ENCODE data around the gene TMEM88.

The TMEM88 gene

DNA sequence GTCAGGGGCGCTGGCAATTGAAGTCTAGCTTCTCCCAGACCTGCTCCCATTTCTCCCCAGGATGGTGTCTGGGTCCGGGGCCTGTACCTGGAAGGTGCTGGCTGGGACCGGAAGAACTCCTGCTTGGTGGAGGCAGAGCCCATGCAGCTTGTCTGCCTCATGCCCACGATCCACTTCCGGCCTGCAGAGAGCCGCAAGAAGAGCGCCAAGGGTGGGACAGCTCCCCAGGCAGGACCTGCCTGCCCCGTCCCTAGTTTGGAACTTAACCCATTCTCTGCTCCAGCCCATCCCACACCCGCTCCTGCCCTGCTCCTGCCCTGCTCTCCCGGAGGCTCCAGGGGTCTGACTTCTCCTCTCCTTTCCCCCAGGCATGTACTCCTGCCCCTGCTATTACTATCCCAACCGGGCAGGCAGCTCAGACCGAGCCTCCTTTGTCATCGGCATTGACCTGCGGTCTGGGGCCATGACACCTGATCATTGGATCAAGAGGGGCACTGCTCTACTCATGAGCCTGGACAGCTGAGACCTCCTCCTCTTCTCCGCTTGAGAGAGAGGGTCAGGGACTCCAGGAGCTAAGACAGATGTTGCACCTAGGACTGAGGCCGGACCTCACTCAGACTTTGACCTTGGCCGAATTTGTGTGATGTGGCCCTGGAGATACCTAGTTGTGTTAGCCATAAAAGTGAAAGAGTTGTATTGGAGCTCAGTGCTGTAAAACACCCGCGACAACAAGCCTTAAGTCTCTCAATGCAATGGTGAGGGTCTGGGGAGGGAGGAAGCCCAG lies 21.7 kb upstream of the TMEM88 start:
- no peak for DNase-seq (ENCODE audit: low spot score)

DNA sequence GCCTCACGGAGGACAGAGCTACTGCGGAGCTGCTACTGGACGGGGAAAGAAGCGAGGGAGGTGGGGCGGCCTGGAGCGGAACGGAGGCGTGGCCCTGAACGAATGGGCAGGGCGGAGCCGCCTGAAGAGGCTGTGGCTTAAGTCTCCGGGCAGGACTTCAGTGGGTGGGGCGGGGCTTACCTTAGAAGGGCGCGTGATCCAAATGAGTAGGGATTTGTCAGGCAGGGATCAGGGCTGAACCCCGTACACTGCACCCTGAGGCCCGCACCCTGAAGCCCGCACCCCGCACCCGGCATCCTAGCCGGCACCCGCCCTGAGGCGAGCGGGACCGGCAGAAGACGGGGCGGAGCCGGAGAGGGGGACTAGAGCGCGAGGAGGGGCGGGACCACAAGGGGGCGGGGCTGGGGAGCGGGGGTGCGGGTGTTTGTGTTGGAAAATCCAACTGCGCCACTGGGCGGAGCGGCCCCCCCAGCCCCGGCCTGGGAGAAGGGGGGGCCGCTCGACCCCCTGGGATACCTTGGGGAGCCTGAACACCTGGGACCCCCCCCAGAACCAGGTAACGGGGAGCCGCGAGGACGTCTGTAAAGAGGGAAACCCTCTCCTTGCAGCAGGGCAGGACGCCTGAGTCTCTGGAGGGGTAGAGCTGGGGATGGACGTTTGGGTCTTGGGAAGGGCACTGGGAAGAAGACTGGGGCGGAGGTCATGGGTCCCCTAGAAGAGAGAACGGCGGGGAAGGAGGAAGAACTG lies 20.9 kb upstream of the TMEM88 start, which contains the start of gene KDM6B:
TSS of gene KDM6B (plus strand) at position 423 of the 747 bp plus-strand sequence. CDS start 11,338 bp downstream, outside the sequence.
- DNase-seq (ENCODE audit: low spot score), result peak; percentile 86

DNA sequence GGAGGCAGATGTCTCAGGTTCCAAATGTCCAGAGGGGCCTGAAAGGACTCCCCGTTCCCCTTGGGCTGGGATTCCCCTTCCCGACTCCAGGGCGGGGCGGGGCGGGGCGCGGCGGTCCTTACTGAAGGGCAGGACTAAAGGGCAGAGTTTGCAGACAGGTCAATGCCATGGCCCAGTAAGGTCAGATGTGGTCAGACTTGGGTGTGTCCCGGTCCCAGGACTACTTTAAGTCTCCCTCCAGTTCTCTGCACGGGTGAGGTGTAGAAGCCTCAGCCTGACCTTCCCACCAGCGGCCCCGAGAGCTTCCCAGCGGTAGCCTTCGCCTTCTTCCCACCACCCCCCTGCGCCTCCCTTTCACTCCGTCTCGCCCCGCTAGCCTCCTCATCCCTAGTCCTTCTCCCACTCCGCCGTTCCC lies 20.3 kb upstream of the TMEM88 start:
- peak; percentile 62 for DNase-seq (ENCODE audit: low spot score)

DNA sequence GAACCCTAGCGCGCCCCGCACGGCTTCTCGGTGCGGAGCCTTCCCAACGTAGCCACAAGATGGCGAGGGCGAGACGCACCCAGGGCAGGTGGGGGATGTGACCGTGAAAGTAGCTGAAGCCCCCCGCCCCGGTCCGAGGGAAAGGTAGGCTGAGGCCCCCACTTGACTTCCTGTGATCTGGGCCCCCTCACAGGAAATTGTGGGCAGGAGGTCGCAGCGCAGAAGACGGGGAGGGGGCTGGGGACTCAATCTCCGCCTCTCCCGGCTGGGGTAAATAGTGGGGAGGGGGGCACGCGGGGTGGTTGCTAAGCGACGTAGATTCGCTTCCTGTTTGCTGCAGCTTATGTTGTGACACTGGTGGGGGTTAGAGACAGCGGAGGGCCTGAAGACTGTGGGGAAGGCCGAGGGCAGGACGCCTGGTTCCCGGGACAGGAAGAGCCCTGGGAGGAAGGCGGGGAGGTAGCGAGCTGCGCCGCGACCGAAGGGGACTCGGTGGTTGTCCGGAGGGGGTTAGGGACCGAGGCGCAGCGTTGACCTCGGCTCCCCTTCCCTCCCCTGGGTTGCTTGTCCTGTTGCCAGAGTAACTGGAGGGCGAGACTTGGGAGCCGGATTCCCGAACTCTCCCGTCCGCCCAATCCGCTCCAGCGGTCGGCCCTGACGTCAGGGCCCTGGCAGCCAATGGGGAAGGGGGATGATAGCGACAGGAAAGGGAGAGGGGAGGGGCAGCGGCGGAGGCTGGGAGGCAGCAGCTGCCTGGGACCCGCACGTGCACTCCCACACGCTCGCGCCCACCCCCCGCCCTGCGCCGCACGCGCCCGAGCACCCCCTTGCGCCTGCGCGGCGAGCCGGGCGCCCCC lies 19.7 kb upstream of the TMEM88 start:
- DNase-seq (ENCODE audit: low spot score), result peak; percentile 88

DNA sequence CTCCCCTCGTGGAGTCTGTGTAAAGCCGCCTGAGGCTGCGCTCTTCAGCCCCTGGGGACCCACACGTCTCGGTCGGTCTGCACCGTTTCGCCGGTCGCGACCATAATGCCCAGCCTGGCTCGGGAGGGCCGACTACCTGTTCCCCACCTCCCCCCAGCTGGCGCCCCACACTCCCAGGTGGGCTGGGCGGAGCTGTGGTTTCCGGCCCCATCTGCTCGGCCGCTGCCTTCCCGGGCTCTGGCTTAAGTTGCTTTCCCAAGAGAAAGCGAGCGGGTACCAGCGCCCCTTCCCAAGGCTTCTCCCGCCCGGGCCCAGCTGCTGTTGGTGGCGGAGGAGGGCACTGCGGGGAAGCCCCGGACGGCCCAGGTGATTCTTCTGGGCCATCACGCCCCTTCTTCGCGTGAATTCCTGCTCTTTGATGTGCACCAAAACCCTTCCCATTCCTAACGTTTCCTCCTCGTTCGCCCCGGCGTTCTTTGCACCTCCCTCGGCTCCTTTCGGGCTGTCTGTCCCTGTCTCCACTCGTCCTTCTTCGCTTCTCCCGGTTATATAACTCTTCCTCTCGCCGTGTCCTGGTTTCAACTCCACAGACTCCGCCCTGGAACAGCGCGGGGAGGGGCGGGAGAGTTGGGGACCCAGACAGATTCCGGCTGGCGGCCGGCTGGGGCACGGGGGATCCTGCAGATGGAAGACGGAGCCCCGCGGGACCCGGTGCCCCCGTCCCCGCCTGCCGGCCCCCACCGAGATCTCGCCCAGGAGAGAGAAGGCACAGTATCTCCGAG lies 18.9 kb upstream of the TMEM88 start:
- DNase-seq (ENCODE audit: low spot score), result no peak

DNA sequence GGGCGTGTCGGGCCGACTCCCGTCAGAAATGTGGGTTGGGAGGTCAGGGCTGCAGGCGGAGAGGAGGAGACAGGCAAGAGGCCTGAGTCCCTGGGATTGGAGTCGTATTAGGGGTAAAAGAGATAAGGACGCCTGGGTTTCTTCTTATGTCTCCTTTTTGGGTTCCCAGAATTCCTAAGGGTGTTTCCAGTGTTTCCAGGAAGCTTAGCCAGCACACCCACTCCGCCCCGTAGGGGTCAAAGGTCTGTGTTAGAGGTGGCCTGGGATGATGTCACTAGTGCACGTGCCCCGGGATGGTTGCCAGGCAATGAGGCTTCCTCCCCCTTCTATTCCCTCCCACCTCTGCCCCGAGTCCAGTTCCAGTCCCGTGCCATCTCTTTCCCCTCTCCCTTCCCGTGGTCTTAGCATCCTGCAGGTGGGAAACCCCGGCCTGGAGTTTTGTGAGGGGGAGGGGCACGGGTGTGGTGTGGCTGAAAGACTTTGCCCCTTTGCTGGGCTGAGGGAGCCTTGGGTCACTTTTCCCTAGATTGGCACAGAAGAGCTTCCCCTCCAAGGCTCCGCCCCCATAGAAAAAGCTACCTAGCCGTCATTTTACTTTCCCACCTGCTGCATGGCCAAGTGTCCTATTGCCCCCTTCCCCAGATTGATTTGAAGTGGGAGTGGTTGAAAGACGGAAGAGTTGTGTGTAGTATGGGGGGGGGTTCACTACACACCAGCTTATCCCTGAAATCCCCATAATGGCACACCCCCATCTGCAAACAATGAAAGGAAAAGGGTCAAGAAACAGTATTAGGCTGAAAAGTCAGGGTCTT lies 18.1 kb upstream of the TMEM88 start:
- peak; percentile 75 for DNase-seq (ENCODE audit: low spot score)

DNA sequence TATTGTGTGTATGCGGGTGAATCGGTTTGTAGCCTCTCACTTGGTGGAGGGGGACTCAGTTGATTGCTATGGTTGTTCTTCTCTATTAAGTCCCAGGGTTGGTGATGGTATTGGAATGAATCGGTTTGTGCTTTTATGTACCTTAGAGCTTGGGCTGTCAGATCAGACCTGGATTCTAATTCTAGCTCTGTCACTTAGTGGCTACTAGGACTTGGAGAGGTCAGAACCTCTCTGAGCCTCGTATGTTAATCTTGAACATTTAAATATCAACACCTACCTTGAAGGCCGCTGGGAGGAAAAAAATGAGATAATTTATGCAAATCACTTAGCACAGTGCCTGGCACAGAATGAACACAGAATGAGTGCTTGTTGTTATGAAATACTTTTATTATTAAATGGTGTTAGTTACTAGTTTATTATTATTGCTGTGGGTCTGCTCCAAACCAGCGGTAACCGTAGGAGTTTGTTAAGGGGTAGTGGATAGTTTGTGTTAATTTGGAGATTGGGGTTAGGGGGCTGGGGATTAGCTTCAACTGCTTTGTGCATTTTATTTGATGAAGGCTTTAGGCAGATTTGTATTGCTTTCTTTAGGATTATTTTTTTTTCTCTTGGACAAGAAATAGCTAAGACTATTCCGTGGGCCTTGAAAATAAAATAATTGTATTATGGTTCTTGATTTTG lies 17.3 kb upstream of the TMEM88 start:
- DNase-seq (ENCODE audit: low spot score), result peak; percentile 21

DNA sequence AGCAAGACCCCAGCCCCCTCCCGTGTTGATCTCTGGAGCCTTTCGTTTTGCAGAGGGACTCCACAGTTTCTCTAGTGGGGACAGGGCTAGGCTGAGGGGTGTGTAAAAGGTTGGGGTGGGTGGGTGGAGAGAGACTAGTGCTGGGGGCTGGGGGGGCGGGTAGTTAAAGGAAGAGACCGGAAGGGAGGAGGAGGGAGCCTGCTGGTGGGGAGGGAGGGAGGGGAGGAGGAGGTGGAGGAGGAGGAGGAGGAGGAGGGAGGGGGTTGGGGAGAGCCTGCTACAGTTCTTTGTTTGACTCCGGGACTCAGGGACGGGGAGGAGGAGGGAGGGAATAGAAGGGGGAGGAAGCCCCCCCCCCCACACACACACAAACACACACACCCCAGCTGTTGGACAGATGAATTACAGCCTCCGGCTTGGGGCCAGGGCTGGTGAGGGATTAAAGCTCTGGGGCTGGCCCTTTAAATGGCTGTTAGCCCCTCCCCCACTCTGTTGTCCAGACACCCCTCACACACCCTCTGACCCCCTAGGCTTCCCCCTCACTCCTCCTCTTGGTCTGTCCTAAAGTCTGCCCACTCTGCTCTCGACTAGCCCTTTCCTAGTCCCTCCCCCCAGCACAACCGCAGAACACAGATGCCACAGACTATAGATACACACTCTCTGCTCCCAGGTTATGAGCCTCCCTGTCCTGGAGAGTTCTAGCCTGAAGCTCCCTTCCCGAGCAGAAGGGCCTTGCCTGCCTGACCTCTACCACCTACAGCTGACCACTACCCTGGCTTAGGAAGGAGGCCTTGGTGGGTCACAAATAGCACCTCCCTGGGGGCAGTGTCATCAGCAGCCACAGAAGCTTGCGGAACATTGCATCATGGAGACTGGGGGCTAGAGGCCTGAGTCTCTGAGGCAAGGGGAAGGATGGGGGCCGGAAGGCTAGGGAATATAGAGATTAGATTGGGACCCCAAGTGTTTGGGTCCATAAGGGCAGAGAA lies 16.5 kb upstream of the TMEM88 start:
- no peak for DNase-seq (ENCODE audit: low spot score)

DNA sequence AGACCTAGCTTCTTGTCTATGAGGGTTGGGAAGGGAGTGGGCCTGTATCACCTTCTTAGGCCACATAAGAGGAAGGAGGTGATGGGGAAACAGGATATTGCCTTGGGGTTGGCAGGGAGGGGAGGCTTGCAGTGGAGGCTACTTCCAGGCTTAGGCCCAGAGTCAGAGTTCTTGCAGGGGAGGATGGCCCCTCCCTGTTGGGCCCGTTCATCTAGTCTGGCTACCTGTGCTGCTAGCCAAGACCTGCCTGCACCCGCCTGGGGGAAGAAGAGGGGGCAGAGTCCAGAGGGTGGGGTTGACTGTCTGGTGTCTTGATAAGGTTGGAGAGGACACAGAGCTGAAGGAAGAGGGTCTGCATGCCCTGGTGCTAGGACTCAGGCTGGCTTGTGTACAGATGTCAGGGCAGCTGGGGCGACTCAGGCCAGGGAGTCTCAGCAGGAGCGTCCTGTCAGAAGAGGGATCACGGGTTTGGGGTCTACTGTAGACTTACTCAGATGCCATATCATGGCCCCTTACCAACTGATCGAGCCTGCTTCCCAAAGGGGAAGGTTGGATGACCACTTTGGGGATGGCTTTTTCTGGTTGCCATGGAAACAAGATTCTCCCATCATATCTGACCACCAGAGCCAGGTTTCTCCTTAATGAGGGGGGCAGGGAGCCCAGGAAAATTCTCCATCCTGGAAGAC lies 15.5 kb upstream of the TMEM88 start:
- no peak for DNase-seq (ENCODE audit: low spot score)

DNA sequence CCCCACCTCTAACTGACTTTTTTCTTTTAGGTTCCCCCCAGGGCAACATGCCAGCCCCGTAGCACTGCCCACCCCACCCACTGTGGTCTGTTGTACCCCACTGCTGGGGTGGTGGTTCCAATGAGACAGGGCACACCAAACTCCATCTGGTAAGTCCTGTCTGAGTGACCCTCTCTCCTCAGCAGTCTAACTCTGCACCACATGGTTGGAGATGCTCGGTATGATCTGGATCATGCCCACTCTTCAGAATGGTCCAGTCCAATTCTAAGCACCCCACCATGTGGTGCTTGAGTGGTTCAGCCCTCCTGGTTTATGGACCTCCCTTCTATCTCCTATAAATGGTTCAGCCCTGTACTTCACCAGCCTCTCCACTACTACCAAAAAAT lies 15.0 kb upstream of the TMEM88 start:
- no peak for DNase-seq (ENCODE audit: low spot score)

DNA sequence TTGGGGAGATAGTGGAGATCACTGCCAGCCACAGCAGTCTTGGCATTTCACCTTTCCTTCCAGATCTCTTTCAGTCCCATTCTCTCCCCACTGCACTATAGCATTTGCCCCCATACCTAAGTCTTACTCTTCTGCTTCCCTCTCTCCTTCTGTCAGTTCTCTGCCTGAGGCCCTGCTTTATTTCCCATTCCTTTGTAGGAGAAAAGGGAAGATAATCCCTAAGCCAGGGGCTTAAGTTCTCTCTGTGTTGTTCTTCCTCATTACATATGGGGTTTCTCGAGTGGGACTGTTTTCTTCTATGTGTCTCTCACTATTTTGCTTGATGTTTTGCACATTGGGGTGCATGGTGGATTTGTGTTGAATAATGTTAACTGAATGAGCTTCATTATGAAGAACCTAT lies 14.4 kb upstream of the TMEM88 start:
- DNase-seq (ENCODE audit: low spot score), result no peak

DNA sequence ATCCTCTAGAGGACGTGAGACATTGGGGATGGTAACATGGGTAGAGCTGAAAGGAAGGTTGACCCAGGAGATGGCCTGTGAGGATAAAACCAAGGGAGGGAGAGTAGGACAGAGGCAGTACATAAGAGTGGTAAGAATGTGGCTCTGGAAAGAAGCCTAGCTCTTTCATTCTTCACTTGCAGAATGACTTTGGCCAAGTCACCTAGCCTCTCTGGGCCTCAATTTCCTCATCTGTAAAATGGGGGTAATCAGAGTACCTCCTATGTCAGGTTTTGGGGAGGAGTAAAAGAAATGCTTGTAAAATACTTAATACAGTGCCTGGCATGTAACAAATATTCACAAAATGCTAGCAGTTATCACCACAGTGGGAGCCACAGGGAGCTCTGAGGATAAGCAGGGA lies 14.0 kb upstream of the TMEM88 start:
- no peak for DNase-seq (ENCODE audit: low spot score)

DNA sequence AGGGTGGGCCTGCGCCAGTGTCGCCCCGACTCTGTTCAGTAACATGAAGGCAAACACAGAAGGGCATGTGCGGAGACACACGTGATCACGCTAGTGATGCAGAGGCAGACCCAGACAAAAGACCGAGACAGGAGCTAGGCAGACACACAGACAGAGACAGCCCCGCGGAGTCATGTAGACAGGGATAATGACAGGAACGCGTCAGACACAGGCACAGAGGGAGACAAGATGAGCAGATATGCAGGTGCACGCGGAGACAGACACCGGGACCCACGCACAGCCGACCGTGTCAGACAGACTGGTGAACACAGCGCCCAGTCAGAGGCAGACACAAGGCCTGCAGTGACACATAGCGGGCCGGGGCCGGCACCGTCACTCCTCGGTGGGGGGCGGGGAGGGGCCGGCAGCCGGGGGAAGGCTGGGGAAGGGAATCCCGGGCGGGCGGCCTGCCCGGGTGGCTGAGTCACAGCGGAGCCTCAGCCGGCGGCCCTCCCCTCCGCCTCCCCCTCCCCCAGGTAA lies 13.4 kb upstream of the TMEM88 start:
- peak; percentile 96 for DNase-seq (ENCODE audit: low spot score)

DNA sequence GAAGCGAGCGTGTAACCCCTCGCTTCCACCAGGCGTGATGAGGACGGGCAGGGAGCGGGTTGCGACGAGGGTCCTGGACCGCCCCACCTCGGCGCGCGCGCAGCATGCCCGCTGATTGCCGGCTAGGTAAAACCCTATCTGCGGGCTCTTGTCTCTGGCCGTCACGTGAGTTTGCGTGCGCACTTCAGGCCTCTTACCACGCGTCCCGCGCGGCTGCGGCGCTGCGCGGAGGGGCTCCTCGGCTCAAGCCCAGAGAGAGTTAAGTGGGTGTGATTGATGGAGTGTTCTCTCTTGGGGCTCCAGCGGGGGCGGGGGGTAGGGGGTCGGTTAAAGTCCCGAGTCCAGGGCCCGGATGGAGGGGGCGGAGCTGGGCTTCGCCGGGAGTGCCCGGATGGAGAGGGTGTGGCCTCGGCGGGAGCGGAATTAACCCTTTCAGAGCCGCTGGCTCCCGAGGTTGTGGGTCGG lies 12.9 kb upstream of the TMEM88 start:
- DNase-seq (ENCODE audit: low spot score), result peak; percentile 83

DNA sequence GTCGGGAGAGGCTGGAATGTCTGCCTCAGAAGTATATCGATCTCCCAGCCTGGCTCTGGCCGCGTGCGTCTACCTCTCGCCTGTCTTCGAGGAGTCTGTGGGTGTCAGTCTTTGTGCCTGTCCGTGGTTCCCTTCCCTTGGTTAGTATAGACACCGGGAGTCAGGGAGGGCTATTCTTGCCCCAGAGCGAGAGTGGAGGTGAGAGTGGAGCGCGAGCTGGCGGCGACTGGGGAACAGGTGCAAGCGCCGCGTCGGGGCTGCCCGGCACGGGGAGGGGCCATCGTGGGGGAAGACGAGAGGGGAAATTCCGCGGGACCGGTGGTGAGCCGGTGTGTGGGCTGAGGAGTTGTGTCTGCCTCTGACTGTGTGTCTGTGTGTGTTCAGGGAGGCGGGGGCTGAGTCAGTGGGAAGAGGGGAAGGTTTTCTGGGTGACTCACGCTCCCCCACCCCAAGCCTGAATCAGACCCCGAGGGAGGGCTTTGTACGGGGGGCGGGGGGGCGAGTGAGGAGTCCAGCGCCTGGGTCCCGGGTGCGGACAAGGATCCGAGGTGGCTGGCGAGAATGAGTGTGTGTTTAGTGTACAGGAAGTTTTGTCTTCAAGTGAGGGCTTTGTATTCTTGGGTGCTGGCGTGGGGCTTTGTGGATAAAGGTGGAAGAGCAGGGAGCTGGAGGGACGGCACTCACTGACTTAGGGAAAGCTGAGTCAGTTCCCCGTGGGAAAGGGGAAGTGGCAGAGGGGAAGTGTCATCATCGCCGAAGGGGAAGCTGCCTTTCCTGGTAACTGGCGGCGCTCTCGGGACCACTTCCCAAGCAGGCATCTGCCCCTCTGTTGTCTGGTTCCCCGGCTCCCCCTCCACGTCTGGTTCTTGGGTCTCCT lies 12.2 kb upstream of the TMEM88 start:
- DNase-seq (ENCODE audit: low spot score), result peak; percentile 97

DNA sequence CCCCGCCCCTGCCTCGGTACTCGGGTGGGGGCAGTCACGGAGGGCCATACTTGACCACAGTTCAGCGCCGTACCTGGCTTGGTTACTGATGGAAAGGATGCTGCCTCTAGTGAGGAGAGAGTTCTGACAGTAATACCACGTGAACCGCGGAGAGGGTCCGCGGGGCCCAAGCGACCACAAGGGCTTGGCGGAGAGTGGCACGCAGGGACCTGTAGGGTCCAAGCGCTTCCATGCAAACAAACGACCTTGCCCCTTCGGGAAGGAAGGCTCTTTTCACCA lies 11.7 kb upstream of the TMEM88 start:
- DNase-seq (ENCODE audit: low spot score), result no peak
